Measurements from ENCODE around the gene GABRB2. TPM values are rescaled to one million over a fixed set of nuclear protein-coding genes. Genes with fewer than 3 reads are reported as not detected.
A peak's percentile ranks its signal among the peaks of the same experiment; 100 is the strongest.

GABRB2 gene
- total RNA-seq, 1 donor from 2014 or later = 0.49 TPM

DNA sequence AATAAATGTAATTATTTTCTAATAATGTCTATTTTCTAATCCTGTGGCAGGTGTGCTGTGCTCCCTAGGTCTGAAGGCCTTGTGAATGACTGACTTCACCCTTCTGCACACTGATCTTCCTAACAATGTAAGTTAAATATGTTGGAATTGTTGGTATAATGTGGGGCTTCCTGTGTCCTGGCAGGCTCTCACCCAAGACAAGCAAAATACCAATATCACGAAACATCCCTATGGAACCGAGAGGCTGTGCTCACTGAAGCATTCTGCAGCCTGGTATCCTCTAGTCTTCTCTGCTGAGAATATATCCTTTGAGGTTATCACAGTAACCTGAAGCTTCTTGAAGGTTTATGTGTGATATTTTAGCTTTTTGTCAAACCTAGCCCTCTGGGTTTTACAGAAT lies 159.4 kb downstream of the GABRB2 start:
- DNase-seq = no peak

DNA sequence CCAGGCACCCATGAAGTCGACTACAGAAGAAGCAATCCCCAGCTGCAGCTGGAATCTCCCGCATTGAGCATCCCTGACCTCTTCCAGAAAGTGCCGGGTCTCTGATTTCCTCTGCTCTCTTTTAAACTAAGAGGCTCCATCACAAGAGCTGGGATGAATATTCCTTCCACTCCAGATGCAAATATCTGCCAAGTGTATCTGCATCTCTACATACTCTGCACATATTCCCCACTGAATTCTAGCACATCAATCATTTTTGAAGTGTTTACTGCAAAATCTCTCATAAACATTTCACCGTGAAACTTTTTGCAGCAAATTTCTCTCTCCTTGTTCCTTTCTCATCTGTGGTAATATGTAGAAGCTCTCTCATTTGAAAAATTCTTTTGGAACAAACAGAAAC lies 161.5 kb downstream of the GABRB2 start:
- DNase-seq = peak; percentile 8

DNA sequence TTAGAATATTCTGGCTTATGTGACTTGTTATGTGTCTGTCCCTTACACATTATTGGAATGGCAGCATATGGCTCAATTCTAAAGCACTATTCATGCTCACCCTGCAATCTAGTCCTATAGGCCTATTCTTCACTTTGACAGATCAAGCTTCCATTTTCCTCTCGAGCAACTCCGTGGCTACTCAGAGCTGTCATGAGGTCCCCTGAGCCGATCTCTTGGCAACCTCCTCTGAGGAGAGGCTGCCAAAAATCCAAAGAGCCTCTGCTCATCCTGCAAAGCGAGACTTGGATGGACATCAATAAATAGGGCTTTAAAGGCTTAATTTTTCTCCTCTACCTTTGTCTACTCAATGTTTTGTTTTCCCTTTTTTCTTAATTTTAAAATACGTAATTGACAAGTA lies 163.8 kb downstream of the GABRB2 start:
- DNase-seq = no peak

DNA sequence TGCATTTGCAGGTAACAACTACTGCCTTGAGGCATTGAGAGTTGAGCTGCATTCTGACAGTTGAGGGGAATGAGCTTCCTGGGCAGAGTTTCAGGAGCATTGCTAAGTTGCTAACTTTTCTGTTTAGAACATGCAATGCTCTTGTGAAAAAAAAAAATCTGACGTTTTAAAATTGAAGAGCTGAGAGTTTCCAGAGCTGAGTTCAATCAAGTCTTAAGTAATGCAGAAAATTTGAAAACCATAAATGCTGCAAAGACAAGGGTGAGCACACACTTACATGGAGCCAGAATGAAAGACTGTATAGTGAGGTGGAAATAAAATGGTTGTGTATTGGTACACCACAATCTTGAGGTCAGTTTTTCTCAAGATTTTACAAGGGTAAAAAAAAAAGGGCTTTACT lies 166.0 kb downstream of the GABRB2 start:
- no peak for DNase-seq

DNA sequence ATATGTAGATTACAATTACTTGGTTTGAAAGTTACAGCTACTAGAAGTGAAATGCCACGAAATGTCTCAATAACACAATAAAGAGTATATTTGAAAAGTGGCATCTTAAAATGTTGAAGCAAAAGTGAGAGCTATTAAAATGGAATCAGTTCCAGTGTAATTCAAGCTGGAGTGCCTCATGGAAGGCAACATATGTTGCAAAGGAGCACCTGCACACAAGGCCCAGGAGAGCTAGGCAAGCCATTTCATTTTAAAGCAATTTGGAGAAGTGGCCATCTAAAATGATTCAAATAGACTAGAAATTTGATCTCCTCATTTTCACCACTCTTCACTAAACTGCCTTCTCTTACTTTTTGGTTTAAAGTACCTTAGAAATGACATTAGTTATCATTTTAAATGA lies 167.8 kb downstream of the GABRB2 start:
- no peak for DNase-seq

DNA sequence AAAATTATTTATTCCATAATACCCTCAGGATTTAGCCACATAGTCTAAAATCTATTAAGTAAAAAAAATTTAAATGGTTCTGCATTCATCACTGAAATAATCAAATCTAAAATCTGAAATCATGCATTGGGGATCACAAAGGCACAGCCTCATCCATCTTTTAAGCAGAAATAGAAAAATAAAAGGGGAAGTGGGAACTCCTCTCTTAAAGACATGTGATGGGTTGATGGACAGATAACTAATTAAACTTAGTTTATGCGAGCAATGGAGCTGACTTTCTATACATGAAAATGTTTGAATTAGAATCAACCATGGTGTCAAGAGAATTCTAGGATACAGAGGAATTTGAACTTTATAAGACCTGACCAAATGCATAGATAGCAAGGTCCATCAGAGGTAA lies 170.5 kb downstream of the GABRB2 start:
- DNase-seq = no peak

DNA sequence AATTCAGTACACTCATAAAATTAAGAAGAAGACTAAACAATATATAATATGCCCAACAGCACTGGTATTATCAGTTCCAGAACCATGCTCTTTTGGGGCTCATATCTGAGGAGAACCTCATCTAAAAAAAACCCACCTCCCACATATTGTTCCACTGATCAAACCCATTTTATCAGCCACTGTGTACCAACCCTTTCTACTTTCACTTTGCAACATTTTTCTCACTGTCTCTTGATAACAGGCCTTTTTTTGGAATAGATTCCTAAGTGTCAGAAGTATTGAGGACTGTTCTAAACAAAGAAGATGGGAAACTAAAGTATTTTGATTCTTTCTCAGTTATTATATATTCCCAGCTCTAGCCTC lies 173.2 kb downstream of the GABRB2 start:
- no peak for DNase-seq

DNA sequence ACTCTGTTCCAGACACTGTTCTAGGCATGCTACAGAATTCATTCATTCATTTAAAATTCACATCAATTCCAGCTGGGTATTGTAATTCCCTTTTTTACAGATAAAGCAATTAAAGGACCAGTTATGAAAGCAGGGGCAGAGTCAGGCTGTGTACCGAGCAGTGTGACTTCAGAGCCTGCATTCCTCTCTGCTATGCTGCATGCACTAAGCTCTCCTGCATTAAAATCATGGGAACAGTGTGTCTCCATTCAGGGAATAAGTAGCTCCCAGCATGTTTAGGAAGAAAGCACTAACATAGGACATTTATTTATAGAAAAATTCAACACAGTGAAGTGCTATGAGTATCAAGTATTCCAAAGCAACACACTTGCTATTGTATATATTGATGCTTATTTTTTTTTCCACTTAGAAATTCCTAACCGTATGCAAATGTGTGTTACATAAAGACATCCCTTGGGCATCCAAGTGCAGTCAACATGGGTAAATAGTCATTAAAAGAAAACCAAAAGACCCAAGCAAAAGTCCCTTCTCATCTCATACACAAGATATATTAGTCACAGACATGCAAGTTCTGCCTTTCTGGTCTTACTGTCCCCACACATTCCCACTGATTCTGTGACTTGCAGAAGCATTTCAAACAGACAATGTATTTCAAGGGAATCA lies 173.7 kb downstream of the GABRB2 start:
- DNase-seq = no peak

DNA sequence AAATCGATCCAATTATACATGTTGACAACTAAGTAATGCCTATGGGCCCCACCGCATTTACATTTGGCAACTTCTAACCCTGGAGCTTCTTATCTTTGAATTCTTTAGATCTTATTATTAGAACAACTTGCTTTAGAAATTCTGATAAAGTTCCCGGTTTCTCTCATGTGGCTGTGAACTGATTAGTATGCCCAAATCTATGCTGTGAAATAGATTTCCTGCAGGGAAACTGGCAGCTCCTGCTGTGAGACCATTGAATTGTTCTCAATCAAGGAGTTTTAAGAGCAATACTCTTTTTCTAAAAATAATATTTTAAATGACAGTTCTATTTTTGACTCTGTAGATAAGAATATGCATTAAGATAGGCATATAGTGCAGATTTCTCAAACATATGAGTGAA lies 177.5 kb downstream of the GABRB2 start:
- no peak for DNase-seq

DNA sequence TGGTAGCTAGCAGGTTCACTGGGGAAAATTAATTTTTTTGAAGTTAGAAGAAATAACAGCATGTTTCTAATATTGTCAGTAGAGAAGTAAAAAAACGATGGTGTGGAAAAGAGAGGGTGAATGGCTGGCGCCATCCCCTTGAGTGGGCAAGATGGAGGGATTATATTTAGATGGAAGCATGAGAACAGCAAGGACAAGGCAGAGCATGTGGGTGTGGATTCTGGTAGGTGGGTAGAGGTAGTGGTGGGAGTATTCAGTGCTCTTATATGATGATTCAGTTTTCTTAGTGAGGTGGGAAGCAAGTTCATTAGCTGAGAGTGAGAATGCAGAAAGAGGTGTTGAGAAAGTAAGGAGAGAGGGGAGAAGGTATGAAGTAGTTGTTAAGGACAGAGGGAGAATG lies 188.1 kb downstream of the GABRB2 start:
- no peak for DNase-seq

DNA sequence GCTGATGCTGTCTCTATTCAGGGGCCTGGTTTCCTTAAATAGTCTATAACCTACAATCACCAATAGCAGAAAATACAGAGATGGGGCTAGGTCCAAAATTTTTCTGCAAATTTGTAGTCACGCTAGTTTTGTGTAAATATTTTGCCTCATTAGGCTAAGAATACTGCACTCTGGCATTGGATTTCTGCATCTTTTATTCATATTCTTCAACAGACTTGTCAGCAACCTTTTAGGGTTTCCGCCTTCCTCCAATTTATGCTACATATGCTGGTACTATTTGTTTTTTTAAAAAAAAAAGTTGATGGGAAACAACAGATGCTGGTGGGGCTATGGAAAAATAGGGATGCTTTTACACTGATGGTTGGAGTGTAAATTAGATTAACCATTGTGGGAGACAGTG lies 202.3 kb downstream of the GABRB2 start:
- DNase-seq = no peak

DNA sequence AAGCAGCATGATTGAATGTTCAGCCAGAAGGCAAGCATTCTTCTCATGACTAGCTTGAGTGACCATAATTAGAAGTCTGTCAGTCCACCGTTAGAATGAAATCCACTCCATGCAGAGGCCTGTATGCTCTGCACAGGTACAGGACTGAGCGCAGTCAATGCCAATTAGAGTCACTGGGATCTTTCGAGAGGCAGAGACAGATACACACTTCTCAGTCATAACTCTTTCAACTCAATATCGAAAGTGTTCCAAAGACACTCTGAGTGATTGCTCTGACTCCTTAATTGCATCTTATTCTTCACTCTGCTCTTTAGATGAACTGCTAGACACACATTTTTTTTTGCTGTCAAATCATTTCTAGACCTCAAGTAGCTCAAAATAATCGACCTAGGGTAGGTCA lies 203.6 kb downstream of the GABRB2 start:
- DNase-seq = no peak

DNA sequence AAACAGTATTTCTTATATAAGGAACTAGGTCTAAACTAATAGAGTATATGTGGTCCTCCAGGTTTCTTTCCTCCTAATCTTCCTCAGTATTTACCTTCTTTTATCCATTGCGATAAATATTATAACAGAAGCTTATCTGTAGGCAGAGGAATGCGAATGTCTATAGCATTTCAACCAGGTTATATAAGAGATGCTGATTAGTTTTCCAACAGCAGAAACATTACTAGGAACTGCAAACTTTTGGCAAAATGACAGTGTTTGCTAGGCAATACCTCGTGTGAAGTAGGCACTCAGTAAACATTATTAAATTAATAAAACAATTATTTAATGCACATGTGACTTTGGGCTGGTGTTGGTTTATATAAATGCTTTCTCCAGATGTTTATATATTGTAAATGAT lies 206.5 kb downstream of the GABRB2 start:
- DNase-seq = no peak

DNA sequence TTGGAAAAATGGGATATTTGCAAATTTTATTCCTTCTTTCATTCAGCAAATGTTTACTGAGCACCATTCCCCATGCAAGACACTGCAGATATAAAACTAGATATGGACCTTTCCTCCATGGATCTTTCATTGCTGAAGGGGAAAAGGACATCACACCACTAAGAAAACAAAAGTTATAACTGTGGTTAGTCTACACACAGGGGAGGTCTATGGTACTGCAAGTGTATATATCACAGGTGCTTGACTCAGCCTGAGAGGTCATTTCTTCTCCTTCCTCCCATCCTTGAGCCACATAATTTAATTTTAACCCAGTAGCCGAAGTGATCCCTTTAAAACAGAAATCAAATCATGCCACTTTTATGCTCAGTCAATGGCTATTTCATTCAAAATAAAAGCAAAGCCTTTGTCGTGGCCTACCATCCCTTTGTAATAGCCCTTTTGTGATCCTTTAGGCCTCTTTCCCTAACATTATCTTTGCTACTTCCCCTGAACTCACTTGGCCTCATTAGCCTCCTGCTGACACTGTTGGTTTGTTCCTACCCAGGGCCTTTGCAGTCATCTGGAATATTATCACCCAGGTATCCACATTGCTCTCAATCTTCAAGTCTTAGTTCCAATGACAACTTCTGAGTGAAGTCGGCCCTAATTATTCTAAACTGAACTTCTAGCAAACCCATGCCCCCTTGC lies 213.2 kb downstream of the GABRB2 start:
- no peak for DNase-seq

DNA sequence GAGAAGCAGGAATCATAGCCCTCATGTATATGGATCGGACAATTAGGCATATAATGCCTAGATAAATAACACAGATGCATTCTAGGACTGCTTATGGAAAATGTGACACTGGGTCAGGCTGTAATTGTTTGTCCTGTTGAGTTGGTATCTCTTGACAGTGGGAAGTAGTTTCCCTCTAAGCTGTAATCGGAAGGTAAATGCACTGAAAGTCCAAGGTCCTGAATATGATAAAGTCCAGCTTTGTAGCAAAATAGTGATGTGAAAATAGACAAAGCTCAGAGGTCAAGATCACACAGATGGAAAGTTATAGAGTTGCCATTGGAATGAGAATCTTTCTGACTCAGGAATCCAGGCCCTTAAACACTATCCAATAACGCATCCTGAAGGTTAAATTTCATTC lies 214.2 kb downstream of the GABRB2 start:
- DNase-seq = no peak

DNA sequence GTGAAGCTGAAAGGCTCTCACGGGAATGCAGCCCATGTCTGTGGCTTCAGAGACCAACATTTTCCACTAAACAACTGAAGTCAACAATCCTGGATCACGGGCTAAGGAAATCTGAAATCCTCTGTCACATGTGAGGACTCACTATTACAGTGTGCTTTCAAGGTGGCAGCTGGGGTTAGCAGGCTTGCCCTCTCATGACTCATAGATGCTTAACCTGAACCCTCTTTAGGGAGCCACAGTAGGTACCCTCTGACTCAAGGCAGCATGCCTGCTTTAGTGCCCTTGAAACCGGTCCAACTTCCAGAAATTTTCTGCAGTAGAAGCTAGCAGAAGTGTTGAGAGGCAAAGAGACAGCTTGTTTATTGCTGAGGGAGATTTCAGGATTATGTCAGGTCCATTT lies 232.5 kb downstream of the GABRB2 start:
- no peak for DNase-seq

DNA sequence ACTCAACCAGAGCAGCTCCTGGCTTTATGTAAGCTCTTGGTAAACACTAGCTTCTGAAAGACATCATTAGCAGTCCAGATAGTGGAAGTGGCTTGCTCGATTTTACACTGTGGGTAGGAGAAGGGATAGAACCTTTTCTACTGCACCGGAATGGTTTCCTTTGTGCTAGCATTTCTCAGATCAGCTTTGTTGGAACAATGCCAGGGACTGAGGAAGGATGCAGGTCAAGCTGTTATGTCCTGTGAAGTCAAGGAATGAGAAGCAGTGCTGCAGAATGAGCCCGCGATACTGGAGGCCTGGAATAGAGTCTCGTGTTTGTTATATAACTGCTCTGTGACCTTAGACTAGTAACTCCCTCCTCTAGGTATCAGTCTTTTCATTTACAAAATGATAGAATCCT lies 233.6 kb downstream of the GABRB2 start:
- no peak for DNase-seq

DNA sequence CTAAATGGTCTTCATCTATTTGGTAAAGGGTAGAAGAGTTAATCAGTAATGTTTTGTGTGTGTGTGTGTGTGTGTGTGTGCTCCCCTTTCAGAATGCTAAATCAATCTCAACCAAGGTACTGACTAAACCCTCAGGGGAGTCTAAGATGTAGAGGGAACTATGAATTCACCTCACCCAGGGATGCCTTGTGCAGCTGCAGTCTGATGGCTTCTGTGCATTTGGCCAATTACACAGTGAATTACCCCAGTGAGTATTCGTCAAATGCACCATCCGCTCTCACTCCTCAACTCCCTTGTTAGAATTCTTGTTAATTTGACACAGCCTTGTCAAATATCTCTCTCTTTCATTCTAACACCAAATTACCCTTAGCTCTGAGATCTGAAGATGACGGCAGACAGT lies 234.6 kb downstream of the GABRB2 start:
- no peak for DNase-seq

DNA sequence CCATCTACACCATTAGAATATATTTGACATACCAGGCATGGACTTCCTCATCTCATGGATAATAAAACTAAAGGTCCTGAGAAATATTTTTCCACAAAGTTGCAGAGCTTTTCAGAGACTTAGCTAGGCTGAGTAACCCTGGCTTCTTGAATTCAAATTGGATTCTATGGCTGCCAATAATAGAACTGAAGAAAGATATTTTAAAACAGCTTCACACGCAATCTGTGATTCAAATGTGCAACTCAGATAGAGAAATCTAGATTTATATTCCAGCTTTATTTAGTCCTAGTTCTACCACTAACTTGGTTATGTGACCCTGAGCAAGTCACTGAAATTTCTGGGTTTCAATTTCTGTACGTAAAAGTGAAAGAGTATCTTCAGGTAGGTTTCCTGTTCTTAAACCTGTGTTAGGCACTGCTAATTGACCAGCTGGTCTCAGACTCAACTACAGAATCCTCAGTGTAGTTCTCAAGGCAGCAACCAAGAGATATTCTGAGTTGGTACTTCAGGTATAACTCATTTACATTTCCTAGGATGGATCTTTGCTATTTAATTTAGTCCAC lies 235.3 kb downstream of the GABRB2 start:
- DNase-seq = no peak

DNA sequence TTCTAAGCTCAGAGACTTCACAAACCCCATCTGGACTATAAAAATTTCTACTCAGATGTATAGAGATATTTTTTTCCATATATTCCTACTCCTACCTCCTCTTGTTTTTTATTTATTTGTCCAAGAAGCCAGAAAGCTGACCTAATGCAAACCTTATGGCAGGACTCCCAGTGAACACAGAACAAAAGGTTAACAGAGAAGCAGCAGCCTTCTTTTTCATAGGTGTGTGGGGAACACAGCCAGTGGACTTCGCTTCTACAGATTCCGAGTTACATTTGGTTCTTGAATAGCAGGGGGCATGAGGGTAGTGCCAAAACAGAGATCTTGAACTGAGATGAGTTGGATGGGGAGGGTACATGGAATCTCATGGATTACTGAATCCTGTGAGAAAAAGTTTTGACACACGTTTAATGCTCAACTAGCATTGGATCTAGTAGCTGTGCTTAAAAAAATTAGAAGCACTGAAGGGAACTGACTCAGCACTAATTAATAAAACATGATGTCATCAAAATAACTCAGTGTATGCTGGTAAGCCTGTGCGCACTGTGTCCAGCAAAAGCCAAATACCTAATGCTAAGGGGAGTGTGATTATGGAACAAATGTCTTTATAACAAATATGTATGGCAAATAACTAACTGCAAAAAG lies 240.1 kb downstream of the GABRB2 start:
- no peak for DNase-seq

DNA sequence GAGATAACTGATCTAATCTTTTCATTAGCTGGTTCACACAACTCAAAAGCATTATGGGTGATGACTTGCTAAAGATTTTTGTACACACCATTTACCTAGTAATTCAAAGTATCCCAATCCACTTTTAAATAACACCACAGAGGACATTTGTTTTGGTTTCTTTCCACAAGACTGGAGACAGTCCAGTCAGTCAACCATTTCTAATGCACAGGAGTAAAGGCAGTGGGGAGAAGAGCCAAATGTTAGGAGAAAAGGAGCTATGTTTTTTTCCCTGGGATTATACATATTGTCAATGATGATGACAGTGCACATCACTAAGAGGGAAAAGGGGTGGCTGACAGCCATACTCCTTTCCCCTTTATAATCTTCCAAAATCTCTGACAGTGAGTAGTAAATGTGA lies 240.9 kb downstream of the GABRB2 start:
- DNase-seq = no peak

DNA sequence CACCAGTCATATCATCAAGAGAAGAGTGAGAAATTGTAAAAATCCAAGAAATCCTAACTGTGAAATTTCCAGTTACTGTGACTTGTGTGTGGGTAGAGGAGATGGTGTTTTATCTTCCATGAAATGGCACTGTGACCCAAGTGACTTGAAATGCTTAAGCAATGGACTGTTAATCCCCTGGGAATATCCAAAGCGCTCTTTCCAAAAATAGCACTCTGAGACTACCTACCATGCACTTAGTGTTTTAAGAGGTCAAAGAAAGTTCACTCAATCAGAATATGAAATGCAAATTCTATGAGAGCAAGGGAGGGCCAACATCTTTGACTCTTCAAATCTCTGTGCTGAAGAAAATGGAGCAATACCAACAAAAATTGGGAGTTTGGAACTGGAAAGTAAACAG lies 244.0 kb downstream of the GABRB2 start:
- no peak for DNase-seq

DNA sequence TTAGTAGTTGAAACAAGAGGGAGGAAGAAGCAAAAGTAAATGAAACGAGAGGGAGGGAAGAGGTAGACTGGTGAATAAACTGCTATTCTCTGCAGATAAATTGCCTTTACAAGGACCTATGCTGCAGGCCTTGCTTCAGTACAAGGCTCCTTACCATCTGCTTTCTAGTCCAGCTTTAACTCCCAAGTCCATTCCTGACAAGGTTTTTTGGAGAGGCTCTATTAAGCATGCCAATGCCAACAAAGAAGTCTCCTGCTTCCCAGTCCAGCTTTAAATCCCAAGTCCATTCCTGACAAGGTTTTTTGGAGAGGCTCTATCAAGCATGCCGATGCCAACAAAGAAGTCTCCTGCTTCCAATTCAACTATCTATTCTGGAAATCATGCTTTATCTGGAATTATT lies 244.9 kb downstream of the GABRB2 start:
- DNase-seq = no peak

DNA sequence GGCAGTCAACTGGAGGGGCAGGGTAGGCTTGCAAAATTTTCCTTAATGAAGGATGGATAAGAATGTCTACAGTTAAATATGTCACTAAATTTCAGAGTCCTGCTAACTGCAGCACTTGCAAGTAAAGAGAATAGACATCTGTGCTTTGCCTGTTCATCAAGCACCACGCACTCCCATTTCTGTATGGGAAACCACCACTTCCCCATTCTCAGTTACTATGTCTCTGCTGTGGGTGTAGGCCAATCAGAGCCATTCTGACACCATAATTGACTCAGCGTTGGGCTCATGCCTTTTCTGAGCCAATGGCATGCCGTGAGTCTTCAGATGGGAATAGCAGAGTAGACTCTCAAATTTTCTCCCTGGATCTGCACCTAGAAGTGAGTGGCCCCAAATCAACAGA lies 247.5 kb downstream of the GABRB2 start:
- no peak for DNase-seq

Measured in skin of body (tissue), 2 donors.